Stomach smooth muscle (tissue), 2 donors: Measurements from ENCODE around the gene SLC5A11.

Experiments
- H3K27ac ChIP-seq: one replicate; pipeline ENCODE4 v1.7.0; 2013; ENCODE audit warnings: mild to moderate bottlenecking, low read length, inconsistent platforms
- H3K27me3 ChIP-seq, 2 donors: one replicate each; pipeline ENCODE4 v1.7.0; 2013; ENCODE audit warnings: low read length in 2 of 2; ENCODE audit not compliant: insufficient read depth in 2 of 2, control insufficient read depth in 1 of 2
- H3K36me3 ChIP-seq, 2 donors: one replicate each; pipeline ENCODE4 v1.7.0; 2013; ENCODE audit warnings: low read length in 2 of 2; ENCODE audit not compliant: control insufficient read depth in 2 of 2, insufficient read depth in 2 of 2
- H3K4me1 ChIP-seq: one replicate; pipeline ENCODE4 v1.7.0; 2013; ENCODE audit warnings: low read length; ENCODE audit not compliant: control insufficient read depth, insufficient read depth
- H3K4me3 ChIP-seq, 2 donors: one replicate each; pipeline ENCODE4 v1.7.0; 2013; ENCODE audit warnings: low read length in 2 of 2
- H3K9ac ChIP-seq, 2 donors: one replicate each; pipeline ENCODE4 v1.7.0; 2013; ENCODE audit warnings: low read length in 2 of 2, mild to moderate bottlenecking in 1 of 2
- H3K9me3 ChIP-seq, 2 donors: one replicate each; pipeline ENCODE4 v1.7.0; 2013; ENCODE audit warnings: low read length in 2 of 2; ENCODE audit not compliant: control insufficient read depth in 2 of 2
- donor health status: healthy.
- donor health status: Pancreatic carcinoma.

The SLC5A11 gene

DNA sequence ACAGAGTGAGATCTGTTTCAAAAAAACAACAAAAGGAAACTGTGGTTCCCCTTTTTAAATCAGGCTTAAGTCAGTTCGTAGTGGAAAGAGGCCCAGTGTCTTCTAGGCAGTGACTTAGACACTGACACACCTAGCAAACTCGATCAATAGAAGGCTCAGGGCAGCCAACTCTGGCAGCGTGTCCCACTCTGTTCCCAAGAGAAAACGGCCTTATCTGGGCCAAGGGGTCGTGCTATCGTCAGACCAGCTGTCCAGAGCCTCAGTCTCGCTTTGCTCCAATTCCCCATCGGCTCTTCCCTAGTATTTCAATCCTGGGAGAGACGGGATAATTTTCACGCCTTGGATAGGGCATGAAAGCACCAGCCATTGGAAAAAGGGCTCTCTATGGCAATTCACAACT lies 72.9 kb downstream of the SLC5A11 start:
- Histone ChIP-seq H3K4me3 (no peak overlapping the region), H3K36me3 (peaks cover 16 to 50% of the 10 kb centered on the region in 2 donors), H3K4me1 (no peaks in the 10 kb centered on the region), H3K27me3 (no peaks in the 10 kb centered on the region), H3K9me3 (peaks cover 0 to 7% of the 10 kb centered on the region in 2 donors), H3K27ac (no peak overlapping the region), H3K9ac (no peak overlapping the region)

GRCh38 chr16:24919536-24919935 lies 73.8 kb downstream of the SLC5A11 start:
- Histone ChIP-seq H3K9ac (no peak overlapping the region), H3K27ac (no peak overlapping the region), H3K4me1 (no peaks in the 10 kb centered on the region), H3K36me3 (peaks cover 18 to 50% of the 10 kb centered on the region in 2 donors), H3K9me3 (peaks cover 0 to 7% of the 10 kb centered on the region in 2 donors), H3K27me3 (no peaks in the 10 kb centered on the region), H3K4me3 (no peak overlapping the region)

GRCh38 chr16:24920568-24920967 lies 74.8 kb downstream of the SLC5A11 start:
- H3K27me3 ChIP-seq: no peaks in the 10 kb centered on the region
- no peaks in the 10 kb centered on the region for H3K4me1 ChIP-seq
- H3K4me3 ChIP-seq: no peak overlapping the region
- no peak overlapping the region for H3K27ac ChIP-seq
- H3K9ac ChIP-seq: no peak overlapping the region
- peaks cover 0 to 4% of the 10 kb centered on the region in 2 donors for H3K9me3 ChIP-seq
- peaks cover 18 to 50% of the 10 kb centered on the region in 2 donors for H3K36me3 ChIP-seq

DNA sequence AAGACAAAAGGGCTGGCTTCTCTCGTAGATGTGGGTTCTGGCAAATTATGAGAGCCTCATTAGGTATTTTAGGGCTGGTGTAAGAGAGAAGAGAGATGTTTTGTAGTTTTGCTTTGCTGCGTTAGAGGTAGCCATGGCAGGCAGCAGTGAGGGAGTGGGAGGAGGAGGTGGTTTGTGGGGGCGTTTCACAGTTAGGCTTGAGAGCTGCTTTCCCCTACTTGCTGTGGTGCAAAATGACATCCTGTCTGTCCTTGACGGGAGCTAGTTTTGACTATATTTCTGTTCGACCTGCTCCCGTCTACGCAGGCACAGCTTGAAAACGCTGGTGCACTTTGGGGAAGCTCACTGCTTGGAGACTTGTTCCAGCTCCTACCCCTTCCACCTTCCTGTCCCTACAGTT lies 75.5 kb downstream of the SLC5A11 start:
- H3K4me1 ChIP-seq: no peaks in the 10 kb centered on the region
- H3K36me3 ChIP-seq: peaks cover 18 to 50% of the 10 kb centered on the region in 2 donors

GRCh38 chr16:24925163-24925562 lies 79.4 kb downstream of the SLC5A11 start:
- peaks cover 14 to 41% of the 10 kb centered on the region in 2 donors for H3K36me3 ChIP-seq
- H3K4me1 ChIP-seq: no peaks in the 10 kb centered on the region
- no peak overlapping the region for H3K9ac ChIP-seq
- no peak overlapping the region for H3K4me3 ChIP-seq
- no peaks in the 10 kb centered on the region for H3K9me3 ChIP-seq
- H3K27me3 ChIP-seq: no peaks in the 10 kb centered on the region
- no peak overlapping the region for H3K27ac ChIP-seq

More for the DNA sequence above, 75.5 kb downstream of the SLC5A11 start:
- no peak overlapping the region for H3K9ac ChIP-seq
- no peaks in the 10 kb centered on the region for H3K27me3 ChIP-seq
- no peak overlapping the region for H3K4me3 ChIP-seq
- H3K9me3 ChIP-seq: no peaks in the 10 kb centered on the region
- H3K27ac ChIP-seq: no peak overlapping the region

DNA sequence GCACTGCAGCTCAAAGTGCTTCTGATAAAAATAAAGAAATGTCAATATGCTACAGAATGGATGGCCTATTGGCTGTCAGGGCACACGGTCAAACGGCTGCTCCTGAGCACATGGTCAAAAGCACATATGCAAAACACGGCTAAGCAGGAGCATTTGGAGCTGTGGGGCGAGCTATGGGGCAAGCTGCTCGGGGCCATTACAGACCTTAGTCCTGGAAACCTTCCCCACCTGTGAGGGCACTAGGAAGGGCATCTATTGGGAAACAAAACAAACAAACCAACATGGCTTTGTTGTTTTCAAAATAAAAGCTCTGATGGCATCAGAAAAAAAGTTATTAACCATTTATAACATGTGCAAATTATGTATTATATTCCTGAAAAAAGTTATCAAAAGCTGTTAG lies 83.6 kb downstream of the SLC5A11 start:
- Histone ChIP-seq H3K27me3 (no peaks in the 10 kb centered on the region), H3K4me1 (no peaks in the 10 kb centered on the region), H3K36me3 (peaks cover 30 to 37% of the 10 kb centered on the region in 2 donors), H3K9ac (no peak overlapping the region), H3K27ac (no peak overlapping the region), H3K9me3 (no peaks in the 10 kb centered on the region), H3K4me3 (no peak overlapping the region)

GRCh38 chr16:24930440-24930839 lies 84.7 kb downstream of the SLC5A11 start:
- no peaks in the 10 kb centered on the region for H3K27me3 ChIP-seq
- no peak overlapping the region for H3K9ac ChIP-seq
- peaks cover 39 to 47% of the 10 kb centered on the region in 2 donors for H3K36me3 ChIP-seq
- H3K9me3 ChIP-seq: no peaks in the 10 kb centered on the region
- no peak overlapping the region for H3K27ac ChIP-seq
- H3K4me1 ChIP-seq: no peaks in the 10 kb centered on the region
- H3K4me3 ChIP-seq: no peak overlapping the region

DNA sequence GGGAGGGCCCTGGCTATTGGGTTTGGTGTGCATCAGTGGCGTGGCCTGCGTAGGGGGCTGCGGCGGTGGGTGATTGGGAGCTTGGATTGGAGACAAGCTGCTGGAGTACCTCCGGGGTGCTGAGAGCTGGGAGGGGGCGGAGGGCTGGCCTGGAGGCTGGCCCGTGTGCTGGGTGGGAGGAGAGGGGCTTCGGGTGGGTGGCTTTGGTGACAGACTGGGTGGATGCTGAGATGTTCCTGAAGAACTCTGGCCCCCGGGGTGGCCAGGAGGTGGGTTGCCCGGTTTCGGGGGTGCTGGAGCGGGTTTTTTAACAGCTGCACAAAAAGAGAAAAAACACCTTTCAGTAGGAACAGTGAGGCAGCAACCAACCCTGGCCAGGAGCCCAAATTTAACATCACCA lies 85.3 kb downstream of the SLC5A11 start:
- H3K4me1 ChIP-seq: no peaks in the 10 kb centered on the region
- H3K9ac ChIP-seq: no peak overlapping the region
- peaks cover 41 to 49% of the 10 kb centered on the region in 2 donors for H3K36me3 ChIP-seq
- no peak overlapping the region for H3K27ac ChIP-seq
- no peak overlapping the region for H3K4me3 ChIP-seq
- no peaks in the 10 kb centered on the region for H3K27me3 ChIP-seq
- no peaks in the 10 kb centered on the region for H3K9me3 ChIP-seq

DNA sequence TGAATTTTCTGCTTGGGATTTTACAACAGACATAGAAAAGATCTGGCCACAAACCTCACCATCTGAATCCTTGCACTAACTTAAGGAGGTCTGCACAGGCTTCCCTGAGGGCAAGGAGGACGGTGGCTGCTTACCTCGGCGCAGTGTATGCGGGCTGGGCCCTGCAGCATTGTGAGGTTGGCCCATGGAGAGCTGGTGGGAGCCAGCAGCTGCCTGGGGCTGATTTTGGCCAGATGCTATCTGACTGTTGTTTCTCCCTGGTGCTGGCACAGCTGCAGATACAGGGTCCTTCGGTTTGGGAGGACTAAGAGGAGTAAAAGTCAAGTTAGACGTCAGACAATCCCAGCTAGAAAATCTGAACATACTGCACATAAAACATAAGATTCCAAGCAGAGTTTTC lies 89.6 kb downstream of the SLC5A11 start:
- H3K36me3 ChIP-seq: peaks cover 52 to 57% of the 10 kb centered on the region in 2 donors
- H3K4me1 ChIP-seq: no peaks in the 10 kb centered on the region
- H3K27ac ChIP-seq: no peak overlapping the region
- H3K4me3 ChIP-seq: no peak overlapping the region
- H3K27me3 ChIP-seq: no peaks in the 10 kb centered on the region
- no peaks in the 10 kb centered on the region for H3K9me3 ChIP-seq
- no peak overlapping the region for H3K9ac ChIP-seq

DNA sequence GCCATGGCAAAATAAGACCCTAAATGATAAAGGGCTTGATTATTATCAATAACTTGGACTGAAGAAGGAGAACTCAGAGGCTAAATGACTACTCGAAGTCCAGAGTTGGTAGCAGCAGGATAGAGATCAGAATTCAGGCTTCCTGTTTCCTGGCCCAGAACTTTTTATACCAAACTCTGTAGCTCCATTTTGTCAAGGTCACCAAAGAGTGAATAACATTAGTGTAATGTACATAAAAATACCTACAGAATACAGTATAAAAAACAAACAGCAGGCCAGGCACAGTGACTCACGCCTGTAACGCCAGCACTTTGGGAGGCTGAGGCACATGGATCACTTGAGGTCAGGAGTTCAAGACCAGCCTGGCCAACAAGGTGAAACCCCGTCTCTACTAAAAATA lies 90.4 kb downstream of the SLC5A11 start:
- H3K36me3 ChIP-seq: peaks cover 51 to 56% of the 10 kb centered on the region in 2 donors
- no peak overlapping the region for H3K4me3 ChIP-seq
- no peak overlapping the region for H3K27ac ChIP-seq
- H3K27me3 ChIP-seq: no peaks in the 10 kb centered on the region
- H3K9me3 ChIP-seq: no peaks in the 10 kb centered on the region
- no peaks in the 10 kb centered on the region for H3K4me1 ChIP-seq
- no peak overlapping the region for H3K9ac ChIP-seq

DNA sequence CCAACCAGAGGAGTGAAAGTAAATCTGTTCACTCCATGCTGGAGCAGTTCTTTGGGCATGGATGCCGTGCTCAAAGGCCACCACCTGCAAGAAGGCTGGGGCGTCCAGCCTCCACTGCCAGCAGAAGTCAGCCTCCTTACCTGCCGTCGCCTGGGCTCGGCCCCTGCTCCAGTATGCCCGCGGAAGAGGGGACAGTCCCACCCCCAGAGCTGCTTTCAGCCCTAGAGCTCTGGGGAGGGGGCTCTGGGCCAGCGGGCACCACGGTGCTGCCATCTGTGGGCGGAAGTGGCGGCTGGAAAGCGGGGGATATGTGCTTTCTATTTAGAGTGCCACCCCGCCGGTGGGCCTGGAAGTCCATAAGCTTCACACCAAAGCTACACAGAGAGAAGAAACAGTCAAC lies 93.5 kb downstream of the SLC5A11 start:
- H3K27ac ChIP-seq: no peak overlapping the region
- H3K9ac ChIP-seq: no peak overlapping the region
- H3K4me3 ChIP-seq: no peak overlapping the region
- H3K36me3 ChIP-seq: peaks cover 43 to 63% of the 10 kb centered on the region in 2 donors
- H3K27me3 ChIP-seq: no peaks in the 10 kb centered on the region
- H3K9me3 ChIP-seq: no peaks in the 10 kb centered on the region
- H3K4me1 ChIP-seq: no peaks in the 10 kb centered on the region
